Natural killer cell (primary cell): ENCODE measurements around the gene DNMBP. TPM values are rescaled to one million over a fixed set of nuclear protein-coding genes. Genes with fewer than 3 reads are reported as not detected.

ENCODE experiments used
- ATAC-seq, 3 donors: fragments of 150-1000 bp in 2 of 3; fragments of 200-7000 bp in 1 of 3; cut with Tn5 transposase; 1 replicate in 1 of 3; 2 replicates in 2 of 3; pipeline ENCODE4 v1.10.0; 2021; ENCODE audit warnings: mild to moderate bottlenecking in 2 of 3, moderate library complexity in 2 of 3
- DNase-seq, 2 donors: peaks; one replicate each; pipeline versions ENCODE4 v3.0.0 to v3.0.0-alpha.2; 2013 to 2021; ENCODE audit warnings: mixed read lengths in 1 of 2
- H3K27ac ChIP-seq: one replicate; pipeline ENCODE4 v1.5.1; 2013; ENCODE audit warnings: mild to moderate bottlenecking, low read length
- H3K27me3 ChIP-seq: one replicate; pipeline ENCODE4 v1.6.1; 2013; ENCODE audit warnings: low read length; ENCODE audit not compliant: control insufficient read depth, insufficient read depth
- H3K36me3 ChIP-seq: one replicate; pipeline ENCODE4 v1.6.1; 2013; ENCODE audit warnings: low read length; ENCODE audit not compliant: control insufficient read depth, insufficient read depth
- H3K4me1 ChIP-seq: one replicate; pipeline ENCODE4 v1.6.1; 2013; ENCODE audit warnings: low read length; ENCODE audit not compliant: control insufficient read depth, insufficient read depth
- H3K4me3 ChIP-seq: one replicate; pipeline ENCODE4 v1.5.1; 2013; ENCODE audit warnings: low read length
- H3K9me3 ChIP-seq: one replicate; pipeline ENCODE4 v1.6.1; 2013; ENCODE audit warnings: low read length; ENCODE audit not compliant: control insufficient read depth, insufficient read depth
- H3K27ac Mint-ChIP-seq, 2 donors: one replicate each; pipeline ENCODE4 v1.8.0; 2022; ENCODE audit warnings: mild to moderate bottlenecking in 2 of 2, mixed read lengths in 2 of 2, moderate library complexity in 1 of 2
- H3K27me3 Mint-ChIP-seq, 2 donors: one replicate each; pipeline ENCODE4 v1.8.0; 2022; ENCODE audit warnings: low read depth in 2 of 2, mixed read lengths in 2 of 2
- H3K36me3 Mint-ChIP-seq: one replicate; pipeline ENCODE4 v1.8.0; 2022; ENCODE audit warnings: mixed read lengths
- H3K4me1 Mint-ChIP-seq, 2 donors: one replicate each; pipeline ENCODE4 v1.8.0; 2022; ENCODE audit warnings: mixed read lengths in 2 of 2
- H3K4me3 Mint-ChIP-seq: one replicate; pipeline ENCODE4 v1.8.0; 2022; ENCODE audit warnings: mild to moderate bottlenecking, moderate library complexity, mixed read lengths
- H3K9me3 Mint-ChIP-seq, 2 donors: one replicate each; pipeline ENCODE4 v1.8.0; 2022; ENCODE audit warnings: mixed read lengths in 2 of 2
- CTCF ChIP-seq: fragments of 200-600 bp; IDR thresholded peaks from one replicate; pipeline ENCODE4 v1.8.0; 2022; ENCODE audit warnings: antibody characterized with exemption
- WGBS: methylation state at CpG from one replicate; pipeline ENCODE4 v1.1.7; 2013; ENCODE audit warnings: missing lambda C conversion rate; ENCODE audit not compliant: insufficient coverage; 5-methylcytosine and 5-hydroxymethylcytosine counted together
- intact Hi-C: fragments of 100-400 bp; cut with micrococcal nuclease; formaldehyde crosslinking; loops from one replicate; pipeline ENCODE4 v1.14.2; 2022
- total RNA-seq, 4 donors: library from RNA; stranded (reverse); fragments of 120-200 nt in 1 of 4; gene quantifications; one replicate each; pipeline versions ENCODE4 v1.2.3 to v1.2.4, GENCODE V29; 2013 to 2022

The DNMBP gene
- total RNA-seq, 3 donors from 2014 or later (not counting 1 experiment from before 2014, with no cell fraction given): 13.8 to 15.4 (median 14.4) TPM

DNA sequence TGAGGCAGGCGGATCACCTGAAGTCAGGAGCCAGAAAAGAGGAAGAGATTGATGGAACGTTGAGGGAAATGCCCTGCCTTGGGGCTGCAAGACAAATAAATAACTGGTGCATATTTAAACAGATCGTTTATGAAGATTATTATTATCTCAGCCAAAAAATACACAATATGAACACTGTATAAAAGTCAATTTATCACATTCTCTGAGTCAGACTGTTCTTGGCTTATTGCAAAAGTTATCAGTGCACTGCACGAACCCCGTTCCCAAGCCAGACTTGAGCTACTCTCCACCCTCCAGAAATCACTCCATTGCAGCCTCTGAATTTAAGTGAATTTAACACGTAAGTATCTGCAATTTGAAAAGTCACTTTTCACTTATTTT, 1.6 kb downstream of the DNMBP start:
- ATAC-seq: no peak
- Histone ChIP-seq H3K9me3 (no peaks in the 10 kb centered on the region), H3K27me3 (no peaks in the 10 kb centered on the region), H3K27ac (no peak overlapping the region), H3K4me3 (no peak overlapping the region), H3K36me3 (no peaks in the 10 kb centered on the region), H3K4me1 (peaks cover 11% of the 10 kb centered on the region)
- intact Hi-C loops: no loop called here
- Mint-ChIP-seq H3K9me3 (no peaks in the 10 kb centered on the region), H3K27me3 (no peaks in the 10 kb centered on the region), H3K36me3 (no peaks in the 10 kb centered on the region), H3K4me3 (peak overlapping the region; percentile 89), H3K4me1 (peaks cover 36 to 41% of the 10 kb centered on the region in 2 donors), H3K27ac (no peak overlapping the region)
- no peak for DNase-seq
- WGBS: 91% methylated on average over 6 of the region's 6 CpGs
- TF ChIP-seq CTCF: no peak

GRCh38 chr10:100007231-100008141, 2.3 kb downstream of the DNMBP start:
- H3K9me3 Mint-ChIP-seq: no peaks in the 10 kb centered on the region
- no peak for TF ChIP-seq CTCF
- H3K4me3 ChIP-seq: no peak overlapping the region
- H3K36me3 Mint-ChIP-seq: no peaks in the 10 kb centered on the region
- DNase-seq (no peak), ATAC-seq (no peak)
- 78% methylated on average over 10 of the region's 10 CpGs for WGBS
- no peaks in the 10 kb centered on the region for H3K27me3 ChIP-seq
- no peaks in the 10 kb centered on the region for H3K36me3 ChIP-seq
- H3K27ac Mint-ChIP-seq: peak overlapping the region in 1 of 2 donors; percentile 75
- H3K4me1 ChIP-seq: peaks cover 11% of the 10 kb centered on the region
- H3K4me3 Mint-ChIP-seq: peak overlapping the region; percentile 89
- H3K9me3 ChIP-seq: no peaks in the 10 kb centered on the region
- H3K4me1 Mint-ChIP-seq: peaks cover 36 to 41% of the 10 kb centered on the region in 2 donors
- no peaks in the 10 kb centered on the region for H3K27me3 Mint-ChIP-seq
- H3K27ac ChIP-seq: no peak overlapping the region
- intact Hi-C loops: no loop called here

DNA sequence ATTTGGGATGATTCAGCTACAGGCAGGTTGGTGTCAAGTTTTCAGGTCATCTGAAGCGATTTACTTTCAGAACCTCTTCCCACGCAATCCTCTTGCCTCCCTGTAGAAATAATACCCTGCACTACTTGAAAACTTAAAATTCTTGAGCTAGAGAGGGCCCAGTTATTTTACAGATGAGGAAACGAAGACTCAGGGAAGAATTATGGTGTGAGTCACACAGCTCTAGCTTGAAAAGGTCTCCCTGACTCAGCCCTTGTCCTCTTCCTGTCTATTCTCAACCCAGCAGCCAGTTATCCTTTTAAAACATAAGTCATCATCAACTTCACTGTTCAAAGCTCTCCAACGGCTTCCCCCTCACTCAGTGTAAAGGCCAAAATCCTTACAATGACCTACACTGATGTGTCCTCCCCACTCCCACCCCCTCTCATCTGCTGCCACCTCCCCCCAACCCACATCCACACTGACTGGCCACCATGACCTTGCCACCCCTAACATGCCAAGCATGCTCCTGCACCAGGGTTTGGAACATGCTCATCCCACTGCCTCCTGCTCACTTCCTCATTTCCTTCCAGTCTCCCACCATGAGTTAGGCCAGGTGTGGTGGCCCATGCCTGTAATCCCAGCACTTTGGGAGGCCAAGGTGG, 3.4 kb downstream of the DNMBP start:
- Histone ChIP-seq H3K27me3 (no peaks in the 10 kb centered on the region), H3K27ac (no peak overlapping the region), H3K4me3 (no peak overlapping the region), H3K9me3 (no peaks in the 10 kb centered on the region), H3K36me3 (no peaks in the 10 kb centered on the region), H3K4me1 (peaks cover 11% of the 10 kb centered on the region)
- Mint-ChIP-seq H3K4me3 (no peak overlapping the region), H3K27me3 (no peaks in the 10 kb centered on the region), H3K4me1 (peaks cover 36 to 48% of the 10 kb centered on the region in 2 donors), H3K9me3 (no peaks in the 10 kb centered on the region), H3K36me3 (no peaks in the 10 kb centered on the region), H3K27ac (peak overlapping the region in 1 of 2 donors; percentile 13)
- no peak for TF ChIP-seq CTCF
- WGBS: 53% methylated on average over 3 of the region's 4 CpGs
- ATAC-seq (no peak), DNase-seq (no peak)
- intact Hi-C loops: no loop called here
